HG02870 (cell line): ENCODE results near the gene FGF4.

Experiments used
- ATAC-seq: cut with Tn5 transposase; IDR thresholded peaks from one replicate; pipeline ENCODE4 v1.9.1; 2021; ENCODE audit warnings: mild to moderate bottlenecking, moderate library complexity; ENCODE audit not compliant: unreplicated experiment

FGF4 gene

DNA sequence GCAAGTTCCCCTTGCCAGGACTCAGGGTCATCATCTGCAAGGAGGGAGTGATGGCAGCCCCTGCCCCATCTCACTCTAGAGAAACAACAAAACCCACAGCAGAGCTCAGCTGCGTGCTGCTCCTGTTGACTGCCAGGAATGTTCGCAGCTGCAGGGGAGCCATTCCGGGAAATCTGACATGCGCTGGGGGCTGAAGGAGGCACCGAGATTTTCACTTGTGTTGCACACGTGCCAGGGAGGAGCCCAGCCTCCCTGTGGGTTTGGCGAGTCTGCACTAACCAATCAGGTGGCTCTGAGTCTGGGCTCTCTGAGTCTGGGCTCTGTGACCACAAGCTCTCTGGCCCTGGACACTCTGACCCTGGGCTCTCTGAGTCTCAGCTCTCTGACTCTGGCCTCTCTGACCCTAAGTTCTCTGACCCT lies 33.5 kb upstream of the FGF4 start:
- no peak for ATAC-seq

GRCh38 chr11:69807106-69807815 lies 32.1 kb upstream of the FGF4 start:
- ATAC-seq: no peak

DNA sequence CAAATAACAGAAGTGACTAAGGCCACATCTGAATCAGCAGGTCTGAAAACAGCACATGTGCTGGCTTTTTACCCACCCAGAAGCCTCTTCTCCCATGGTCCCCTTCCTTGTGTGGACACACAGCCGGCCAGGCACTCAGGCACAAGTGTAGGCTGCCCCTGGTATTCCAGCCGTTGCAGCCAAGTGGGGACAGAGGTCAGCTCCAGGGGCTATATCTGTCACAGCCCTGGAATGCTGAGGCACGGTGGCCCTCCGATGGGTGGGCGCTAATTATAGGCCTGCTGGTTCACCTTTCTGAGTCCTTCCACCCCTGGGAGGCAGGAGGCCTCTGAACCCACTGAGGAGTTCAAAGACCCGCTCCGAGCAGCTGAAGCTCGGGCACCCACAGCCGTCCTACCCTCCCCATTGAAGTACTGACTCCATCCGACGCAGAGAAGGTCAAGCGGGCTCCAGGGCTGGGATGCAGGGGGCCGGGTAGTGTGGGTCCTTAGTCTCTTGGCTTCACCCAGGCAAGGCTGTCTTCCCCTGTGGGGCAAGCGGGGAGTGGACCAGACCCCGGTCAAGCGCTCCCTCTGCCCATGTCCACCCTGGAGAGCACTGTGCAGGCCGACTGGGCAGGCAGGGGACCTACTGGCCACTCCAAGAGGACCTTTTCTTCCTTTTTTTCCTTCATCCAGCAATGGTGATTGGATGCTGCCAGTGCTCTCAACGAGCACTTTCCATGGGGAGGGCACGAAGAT lies 29.8 kb upstream of the FGF4 start:
- no peak for ATAC-seq

- ATAC-seq: no peak
These were observed 28.6 kb upstream of the FGF4 start for GRCh38 chr11:69803604-69804218.

DNA sequence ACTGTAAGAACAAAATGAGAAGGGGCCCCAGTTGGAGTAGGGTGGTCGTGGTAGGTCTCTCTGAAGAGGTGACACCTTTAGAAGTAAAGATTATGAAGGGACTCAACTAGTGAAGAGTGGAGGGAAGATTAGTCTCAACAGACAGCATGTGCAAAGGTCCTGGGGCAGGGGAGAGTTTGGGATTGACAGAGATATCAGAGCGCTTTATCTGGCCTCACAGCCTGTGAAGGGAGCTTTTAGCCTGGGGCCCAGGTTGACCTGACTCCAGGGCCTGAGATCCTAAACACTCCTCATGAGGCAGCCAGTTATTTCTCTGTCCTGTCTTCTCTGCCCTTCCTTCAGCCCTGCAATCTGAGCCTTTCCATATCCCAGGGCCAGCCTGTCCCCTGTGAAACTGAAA lies 27.9 kb upstream of the FGF4 start:
- no peak for ATAC-seq

DNA sequence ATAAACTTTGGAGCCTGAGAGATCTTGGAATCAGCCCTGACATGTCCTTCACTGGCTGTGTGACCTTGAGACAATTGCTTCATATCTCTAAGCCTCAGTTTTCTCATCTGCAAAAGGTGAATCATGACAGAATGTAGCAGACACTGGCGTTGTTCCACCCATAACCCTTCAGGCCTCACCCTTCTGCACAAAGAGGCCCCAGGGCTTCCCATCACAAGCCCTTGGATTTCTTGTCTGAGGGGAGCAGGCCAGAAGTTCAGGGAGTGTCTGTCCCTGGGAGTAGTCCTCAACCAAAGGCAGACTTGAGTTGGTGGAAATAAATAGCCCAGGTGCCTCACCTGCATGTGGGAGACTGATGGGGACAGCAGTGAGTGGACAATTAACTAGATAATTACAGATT lies 27.4 kb upstream of the FGF4 start:
- ATAC-seq: no peak

DNA sequence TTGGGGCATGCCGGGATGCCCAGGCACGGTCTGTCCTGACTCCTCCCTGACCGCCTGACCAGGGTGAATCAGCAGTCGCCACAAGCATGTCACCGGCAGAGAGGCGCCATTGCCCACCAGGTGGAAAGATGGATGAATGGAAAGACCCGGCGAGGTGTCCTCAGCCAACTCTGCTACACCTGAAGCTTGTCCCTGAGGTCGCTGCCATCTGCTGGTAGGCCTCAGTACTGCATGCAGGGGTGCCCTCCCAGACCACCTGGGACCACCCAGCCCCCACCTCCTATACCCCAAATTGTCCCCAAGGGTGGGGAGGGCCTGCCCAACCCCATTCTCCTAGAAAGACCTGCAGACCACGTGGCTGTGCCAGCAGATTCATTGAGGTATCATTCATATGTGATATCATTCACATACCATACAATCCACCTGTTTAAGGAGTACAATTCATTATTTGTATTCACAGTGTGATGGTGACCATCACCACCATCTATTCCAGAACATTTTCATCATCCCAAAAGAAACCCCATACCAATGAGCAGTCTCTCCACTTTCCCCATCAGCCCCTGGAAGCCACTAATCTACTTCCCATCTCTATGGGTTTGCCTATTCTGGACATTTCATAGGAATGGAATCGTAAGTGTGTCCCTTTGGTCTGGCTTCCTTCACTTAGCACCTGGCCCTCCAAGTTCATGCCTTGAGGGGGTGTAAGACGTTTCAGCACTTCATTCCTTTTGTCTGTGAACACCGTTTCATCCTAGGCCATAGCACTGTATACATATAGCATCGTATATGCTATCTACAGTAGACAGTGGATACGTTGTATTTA lies 26.6 kb upstream of the FGF4 start:
- ATAC-seq: no peak

GRCh38 chr11:69800278-69800677 lies 25.1 kb upstream of the FGF4 start:
- ATAC-seq: no peak

DNA sequence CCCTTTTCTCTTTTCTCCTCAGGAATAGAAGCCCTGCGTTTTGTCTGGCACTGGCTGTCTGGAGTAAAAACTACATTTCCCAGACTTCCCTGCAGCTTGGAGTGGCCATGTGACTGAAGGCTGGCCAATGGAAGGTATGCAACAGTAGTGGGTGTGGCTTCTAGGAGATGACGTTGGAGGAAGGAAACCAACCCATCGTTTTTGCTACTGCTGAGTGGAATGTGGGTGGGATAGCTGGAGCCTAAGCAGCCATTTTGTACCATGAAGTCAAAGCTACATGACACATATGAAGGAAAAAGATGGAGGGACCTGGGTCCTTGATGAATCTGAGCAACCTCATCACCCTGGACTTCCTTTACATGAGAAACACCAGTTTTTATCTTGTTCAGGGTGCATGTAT lies 24.4 kb upstream of the FGF4 start:
- no peak for ATAC-seq

GRCh38 chr11:69799097-69799496 lies 24.0 kb upstream of the FGF4 start:
- ATAC-seq: no peak

GRCh38 chr11:69797737-69798528 lies 22.8 kb upstream of the FGF4 start:
- no peak for ATAC-seq

DNA sequence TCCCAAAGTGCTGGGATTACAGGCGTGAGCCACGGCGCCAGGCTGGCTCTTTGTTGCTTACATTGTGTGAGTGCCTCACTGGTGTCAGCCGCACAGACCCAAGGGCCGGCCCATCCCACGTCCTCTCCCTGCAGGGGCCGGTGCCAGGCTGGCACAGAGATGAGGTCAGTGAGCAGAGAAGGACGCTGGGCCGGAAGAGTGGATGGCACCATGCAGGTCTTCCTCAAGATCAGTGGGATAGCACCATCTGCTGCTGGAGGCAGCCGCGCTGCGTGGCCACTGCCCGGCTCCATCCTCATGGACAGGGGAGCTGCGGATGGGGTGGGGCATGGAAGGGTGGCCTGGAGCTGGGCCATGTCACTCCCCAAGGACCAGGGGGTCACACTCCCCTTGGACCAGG lies 22.0 kb upstream of the FGF4 start:
- ATAC-seq: no peak

DNA sequence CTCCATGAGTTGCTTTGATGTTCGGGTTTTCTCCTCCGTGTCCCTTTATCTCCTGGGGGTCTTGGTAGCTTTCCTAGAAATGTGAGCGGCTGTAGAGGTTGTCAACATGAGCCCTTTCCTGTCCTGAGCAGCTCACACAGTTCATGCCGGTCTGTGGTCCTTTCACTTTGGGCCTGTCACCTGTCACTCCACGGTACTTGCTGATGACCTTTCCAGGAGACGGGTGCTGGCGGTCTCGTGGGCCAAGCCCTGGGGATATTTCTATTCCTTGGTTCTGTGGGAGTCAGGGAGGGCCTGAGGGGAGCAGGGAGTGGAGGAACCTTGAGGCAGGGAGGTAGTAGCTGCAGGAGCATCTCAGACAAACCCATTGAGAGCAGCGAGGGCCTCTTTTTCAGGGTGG lies 20.9 kb upstream of the FGF4 start:
- no peak for ATAC-seq

GRCh38 chr11:69791276-69792180 lies 16.4 kb upstream of the FGF4 start:
- no peak for ATAC-seq

GRCh38 chr11:69788956-69789355 lies 13.8 kb upstream of the FGF4 start:
- no peak for ATAC-seq

DNA sequence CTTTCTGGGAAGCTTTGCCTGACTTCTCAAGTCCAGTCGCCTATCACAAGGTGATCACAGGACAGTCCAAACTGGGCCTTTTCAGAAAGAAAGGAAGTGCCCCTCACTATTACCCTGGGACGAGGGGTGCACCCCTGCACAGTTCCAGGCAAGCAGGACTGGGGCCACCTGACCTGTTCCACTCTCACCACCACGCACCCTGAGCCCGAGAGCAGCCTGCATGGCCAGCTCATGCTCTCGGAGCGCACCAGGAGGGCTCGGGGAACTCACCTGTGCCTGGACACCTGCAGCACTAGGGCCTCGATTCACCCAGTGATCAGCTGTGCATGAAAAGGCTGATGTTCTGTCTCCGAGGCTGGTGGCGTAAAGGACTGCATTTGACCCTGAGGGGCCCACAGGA lies 12.8 kb upstream of the FGF4 start:
- no peak for ATAC-seq

DNA sequence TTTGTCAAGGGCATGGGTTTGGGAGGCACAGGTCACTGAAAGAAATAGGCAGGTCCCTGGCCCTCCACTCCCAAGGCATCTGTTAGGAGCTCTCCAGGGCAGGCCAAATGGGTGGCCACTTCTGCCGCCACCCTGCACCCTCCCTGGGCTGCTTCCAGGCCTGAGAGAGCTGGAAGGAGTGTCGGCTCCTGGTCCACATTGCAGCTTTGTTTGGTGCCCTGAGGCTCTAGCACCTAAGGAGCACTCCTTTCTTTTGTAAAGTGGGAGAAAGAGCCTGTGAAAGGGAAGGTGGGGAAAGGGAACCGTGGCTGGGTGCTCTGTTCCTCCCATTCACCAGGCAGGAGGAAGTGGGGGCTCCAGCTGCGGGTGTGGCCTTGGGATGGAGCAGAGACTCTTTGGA lies 12.3 kb upstream of the FGF4 start:
- ATAC-seq: no peak

DNA sequence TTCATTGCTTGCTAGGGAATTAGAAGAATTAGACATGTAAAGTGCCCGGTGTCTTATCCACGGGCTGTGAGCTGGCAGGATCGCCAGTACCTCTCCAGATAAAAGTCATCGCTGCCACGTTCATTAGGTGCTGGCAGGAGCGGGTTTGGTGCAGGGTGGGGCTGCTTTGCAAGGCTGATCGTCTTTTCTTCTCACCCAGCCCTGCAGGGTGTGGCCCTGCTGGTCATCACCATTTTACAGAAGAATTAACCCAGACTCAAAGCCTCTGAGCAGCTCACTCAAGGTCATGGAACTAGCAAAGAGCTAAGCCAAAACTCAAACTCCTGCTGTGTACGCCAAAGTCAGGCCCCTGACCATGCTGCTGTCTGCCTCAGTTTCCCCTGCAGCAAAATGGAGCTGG lies 6.1 kb upstream of the FGF4 start:
- no peak for ATAC-seq

DNA sequence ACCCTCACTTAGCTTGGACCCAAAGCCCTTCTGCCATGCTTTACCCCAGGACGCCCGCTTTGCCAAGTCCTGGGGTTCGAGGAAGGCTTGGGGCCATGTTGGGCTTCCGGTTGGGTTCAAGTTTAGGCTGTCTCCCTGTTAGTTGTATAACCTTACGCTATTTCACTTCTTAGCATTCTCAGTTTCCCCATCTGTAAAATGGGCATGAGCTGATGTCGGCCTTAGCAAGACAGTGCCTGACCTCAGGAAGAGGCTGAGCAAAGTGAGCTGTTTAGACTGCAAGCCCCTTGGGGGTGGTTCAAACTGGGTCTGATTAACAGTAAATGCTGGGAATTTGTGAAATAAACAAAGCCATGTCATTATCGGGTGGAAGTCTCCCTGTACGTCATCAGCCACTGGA lies 3.2 kb upstream of the FGF4 start:
- no peak for ATAC-seq
